NCI-H146 treated with DMSO at 0.1 percent for 48 hours (cell line): ENCODE data around the gene TET3.
A peak's percentile ranks its signal among the peaks of the same experiment; 100 is the strongest.

Source experiments
- DNase-seq: peaks from one replicate; lab custom pipeline; 2025; ENCODE audit not compliant: unreplicated experiment; lab: John Stamatoyannopoulos, UW

The TET3 gene

GRCh38 chr2:74004212-74005182 lies 19.8 kb downstream of the TET3 start:
- DNase-seq, result no peak

DNA sequence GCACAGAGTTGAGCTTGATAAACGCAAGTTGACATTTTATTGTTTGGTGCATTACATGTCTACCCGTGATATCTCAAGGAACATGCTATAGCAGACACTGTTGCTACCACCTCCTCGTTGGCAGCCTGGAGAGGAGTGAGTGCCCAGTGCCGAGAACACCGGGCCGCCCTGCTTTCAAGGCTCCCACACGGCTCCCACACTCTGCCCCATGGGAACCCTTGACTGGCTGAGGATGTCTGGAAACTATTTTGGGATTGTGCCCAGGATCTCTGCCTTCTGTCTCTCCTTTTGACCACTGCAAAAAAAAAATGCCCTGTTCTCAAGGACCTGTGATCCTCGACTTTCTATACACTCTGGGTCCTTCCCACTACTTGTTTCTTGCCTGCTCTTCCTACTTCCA lies 21.1 kb downstream of the TET3 start:
- no peak for DNase-seq

GRCh38 chr2:74006459-74006858 lies 21.7 kb downstream of the TET3 start:
- no peak for DNase-seq

DNA sequence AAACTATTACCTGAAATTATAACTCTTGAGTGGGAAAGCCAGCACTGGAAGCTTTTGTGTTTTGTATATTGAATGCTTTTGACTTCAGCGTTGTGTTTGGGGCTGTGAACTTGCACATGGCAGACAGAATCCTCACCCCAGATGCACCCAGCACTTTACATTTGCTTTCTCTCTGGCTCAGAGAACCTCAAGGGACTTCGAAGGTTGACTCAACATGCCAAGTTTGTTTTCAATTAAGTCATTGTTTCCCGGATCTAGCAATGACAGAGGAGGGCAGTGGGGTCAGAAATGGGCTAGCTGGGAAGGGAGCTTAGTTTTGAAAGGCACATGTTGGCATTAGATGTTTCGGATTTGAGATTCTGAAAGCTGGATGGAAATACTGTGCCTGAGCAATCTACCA lies 22.4 kb downstream of the TET3 start:
- no peak for DNase-seq

DNA sequence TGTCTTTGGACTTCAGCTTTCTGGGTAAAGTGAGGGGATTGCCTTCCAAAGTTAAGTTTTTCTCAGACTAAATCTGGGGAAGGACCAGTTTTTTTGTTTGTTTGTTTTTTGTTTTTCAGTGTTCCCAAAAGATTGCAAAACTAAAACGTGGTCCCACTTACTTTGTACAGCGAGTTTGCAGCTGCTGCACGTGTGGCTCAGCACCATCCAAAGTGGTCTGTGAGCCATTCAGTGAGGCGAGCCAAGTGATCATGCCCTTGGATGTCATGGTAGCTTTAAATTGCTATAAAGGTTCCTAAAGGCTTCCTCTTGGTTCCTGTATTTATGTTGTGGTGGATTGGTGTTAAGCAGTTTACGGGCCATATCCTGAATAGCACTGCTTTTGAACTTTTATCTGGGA lies 23.0 kb downstream of the TET3 start:
- no peak for DNase-seq

DNA sequence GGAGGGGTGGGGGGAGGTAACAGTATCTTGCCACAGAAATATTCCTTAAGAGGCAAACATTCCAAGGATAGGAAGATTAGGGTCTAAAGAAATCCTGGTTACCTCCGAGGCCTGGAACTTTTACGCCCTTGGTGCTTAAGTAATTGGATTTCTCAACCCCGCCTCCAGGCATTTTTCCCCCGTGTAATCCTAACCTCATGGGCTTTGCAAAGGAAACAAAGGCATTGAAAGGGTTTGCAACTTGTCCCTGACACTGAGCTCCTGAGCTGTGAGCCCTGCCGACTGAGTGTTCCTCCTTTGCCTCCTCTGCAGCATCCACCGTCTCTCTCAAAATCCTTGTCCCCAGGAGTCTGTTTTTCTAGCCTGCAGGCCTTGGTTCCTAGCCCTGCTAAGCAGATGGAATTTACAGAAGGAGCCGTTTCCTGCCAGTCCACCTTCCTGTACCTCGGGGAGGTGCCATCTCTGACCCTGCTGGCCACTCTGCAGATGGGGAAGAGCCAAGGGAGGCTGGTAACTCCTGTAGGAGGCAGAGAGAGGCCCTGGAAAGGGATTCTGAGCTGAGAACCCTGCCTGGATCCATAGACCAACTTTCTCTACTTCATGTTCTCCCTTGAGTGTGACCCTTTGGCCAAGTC lies 24.2 kb downstream of the TET3 start:
- DNase-seq, result no peak

- no peak for DNase-seq
Measured at GRCh38 chr2:74009577-74009976, 24.9 kb downstream of the TET3 start.

DNA sequence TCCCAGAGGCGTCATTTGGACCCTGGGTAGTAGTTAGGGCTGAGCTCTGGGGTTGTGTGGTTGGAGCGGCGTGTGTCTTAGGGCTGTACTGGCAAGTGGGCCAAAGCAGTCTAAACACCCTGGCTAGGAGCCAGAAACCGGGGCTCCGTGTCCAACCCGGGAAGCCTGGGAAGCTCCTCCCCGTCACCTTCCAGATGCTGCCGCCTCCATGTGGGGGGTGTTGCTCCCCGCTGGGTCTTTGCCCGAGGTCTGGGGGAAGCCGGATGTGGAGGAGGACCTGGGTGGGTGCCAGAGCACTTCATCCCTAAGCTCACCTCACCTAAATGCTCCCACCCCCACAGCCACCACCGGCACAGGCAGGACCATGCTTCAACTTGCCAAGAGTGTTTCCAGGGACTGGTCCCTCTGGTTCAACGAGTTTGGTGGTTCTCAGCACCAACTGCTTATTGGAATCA lies 25.4 kb downstream of the TET3 start:
- peak; percentile 16 for DNase-seq

- no peak for DNase-seq
Measured at GRCh38 chr2:74011246-74011645, 26.5 kb downstream of the TET3 start.

GRCh38 chr2:74014813-74015212 lies 30.1 kb downstream of the TET3 start:
- no peak for DNase-seq

DNA sequence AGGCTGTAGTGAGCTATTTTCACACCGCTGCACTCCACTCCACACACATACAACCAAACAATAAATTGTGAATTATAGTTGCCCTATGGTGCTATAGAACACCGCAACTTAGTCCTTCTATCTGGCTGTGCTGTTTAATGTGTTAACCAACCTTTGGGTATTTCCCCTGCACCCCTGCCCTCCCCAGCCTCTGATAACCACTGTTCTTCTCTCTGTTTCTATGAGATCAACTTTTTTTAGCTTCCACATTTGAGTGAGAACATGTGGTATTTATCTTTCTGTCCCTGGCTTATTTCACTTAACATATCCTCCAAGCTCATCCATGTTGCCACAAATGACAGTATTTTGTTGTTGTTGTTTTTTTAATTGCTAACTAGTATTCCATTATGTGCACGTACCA lies 32.5 kb downstream of the TET3 start:
- no peak for DNase-seq

GRCh38 chr2:74019516-74019915 lies 34.8 kb downstream of the TET3 start:
- no peak for DNase-seq

GRCh38 chr2:74020702-74021406 lies 36.1 kb downstream of the TET3 start:
- no peak for DNase-seq

DNA sequence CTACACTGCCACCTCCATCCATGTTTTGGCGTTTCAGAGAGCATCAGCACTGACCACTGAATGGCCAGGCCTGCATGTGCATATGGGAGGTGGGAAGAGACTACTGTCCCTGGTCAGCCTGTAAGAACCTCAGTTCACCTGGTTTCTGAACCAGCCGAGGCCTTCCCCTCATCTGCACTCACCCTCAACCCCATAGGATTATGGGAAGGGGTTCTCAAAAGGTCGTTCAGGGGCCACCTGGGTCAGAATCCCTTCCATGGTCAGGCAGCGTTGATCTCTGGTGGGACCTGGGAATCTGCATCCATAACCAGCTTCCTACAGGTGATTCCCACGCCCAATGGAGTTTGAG lies 36.7 kb downstream of the TET3 start:
- no peak for DNase-seq

DNA sequence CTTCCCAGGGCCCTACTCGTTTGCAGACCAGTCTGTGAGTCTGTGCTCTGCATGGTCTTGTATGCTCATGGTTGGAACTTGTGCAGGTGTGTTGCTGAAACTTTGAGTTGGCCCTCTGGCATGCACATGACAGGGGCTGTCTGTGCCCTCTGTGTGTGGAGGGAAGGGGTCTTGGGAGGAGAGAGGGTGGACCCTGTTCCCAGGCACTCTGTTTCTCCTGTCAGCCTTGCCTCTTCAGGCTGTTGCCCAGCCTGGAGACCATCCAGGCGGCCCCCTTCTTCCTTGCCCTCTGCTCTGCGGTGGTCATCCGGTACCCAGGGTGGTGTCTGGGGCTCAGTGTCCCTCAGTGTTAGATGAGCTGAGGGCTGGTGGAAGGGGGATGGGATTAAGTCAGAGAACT lies 39.5 kb downstream of the TET3 start:
- no peak for DNase-seq

DNA sequence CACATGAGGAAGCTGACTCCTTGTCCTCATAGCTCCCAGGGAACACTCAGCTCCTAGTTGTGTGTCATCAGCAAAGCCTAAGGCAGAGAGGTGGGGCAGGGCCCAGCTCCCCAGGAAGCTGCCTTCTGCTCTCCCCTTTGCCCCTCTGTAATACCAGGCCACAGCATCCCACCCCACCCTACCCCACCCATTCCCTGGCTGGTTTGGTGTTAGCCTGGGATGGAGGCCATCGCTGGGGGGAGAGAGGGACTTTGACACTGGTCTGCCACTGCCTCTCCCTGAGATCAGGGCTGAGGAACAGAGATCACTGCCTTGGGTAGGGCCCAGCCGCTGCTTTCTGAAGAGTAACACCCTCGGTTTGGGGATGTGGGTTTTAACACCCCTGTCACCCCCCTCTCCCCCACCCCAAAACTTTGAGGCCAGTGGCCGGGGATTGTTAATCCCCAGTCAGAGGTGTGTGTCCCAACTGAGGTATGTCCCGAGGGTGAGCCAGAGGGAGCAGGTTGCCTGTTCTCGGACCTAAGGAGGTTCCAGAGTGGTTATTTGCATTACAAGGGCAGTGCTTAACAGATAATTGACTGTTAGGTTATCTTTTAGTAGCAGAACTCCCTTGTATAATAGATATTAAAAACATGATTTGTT lies 41.4 kb downstream of the TET3 start:
- no peak for DNase-seq

DNA sequence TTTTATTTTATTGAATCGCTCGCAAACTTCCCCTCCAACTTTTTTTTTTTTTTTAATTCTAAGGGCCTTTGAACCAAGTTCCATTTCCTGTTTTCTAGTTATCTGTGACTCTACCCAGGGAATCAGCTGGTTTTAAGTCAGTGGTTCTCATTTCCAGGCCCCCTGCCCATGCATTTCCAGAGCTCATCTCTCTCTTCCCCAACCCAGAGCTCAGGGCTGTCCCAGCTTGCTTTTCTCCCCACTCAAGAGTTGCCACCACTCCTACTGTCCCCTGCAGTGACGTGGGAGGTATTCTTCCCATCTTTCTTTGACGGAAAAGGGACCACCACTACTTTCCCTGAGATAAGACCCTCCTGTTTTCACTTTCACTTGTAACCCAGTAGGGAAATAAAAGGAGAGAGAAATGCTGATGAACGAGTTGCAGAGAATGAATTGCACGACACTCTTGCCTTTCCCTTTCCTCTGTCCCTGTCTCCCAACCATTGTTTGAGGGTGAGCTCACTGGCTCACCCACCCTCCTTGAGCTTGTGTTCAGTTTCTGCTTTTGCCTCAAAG lies 42.1 kb downstream of the TET3 start:
- DNase-seq, result no peak

DNA sequence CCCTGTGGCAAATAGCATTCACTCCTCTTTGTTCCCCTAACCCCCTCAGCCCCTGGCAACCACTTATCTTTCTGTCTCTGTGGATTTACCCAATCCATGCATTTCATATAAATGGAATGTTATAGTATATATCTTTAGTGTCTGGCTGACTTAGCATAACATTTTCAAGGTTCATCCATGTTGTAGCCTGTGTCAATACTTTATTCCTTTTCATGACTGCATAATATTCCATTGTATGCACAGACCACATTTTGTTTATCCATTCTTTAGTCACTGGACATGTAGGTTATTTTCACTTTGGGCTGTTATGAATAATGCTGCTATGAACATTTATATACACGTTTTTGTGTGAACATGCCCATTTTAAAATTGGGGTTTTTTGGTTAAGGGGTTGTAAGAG lies 42.8 kb downstream of the TET3 start:
- no peak for DNase-seq

DNA sequence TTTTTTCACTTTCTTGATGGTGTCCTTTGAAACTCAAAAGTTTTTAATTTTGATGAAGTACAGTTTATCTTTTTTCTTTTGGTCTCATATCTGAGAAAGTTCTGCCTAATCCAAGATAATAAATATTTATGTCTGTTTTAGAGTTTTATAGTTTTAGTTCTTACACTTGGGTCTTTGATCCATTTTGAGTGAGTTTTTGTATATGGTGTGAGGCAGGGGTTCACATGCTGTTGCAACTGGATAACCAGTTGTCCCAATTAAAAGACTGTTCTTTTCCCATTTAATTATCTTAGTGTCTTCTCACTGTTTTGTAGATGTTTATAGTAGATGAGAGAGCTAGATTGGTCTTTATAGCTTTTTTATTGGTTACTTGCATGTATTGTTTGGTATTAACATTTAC lies 43.6 kb downstream of the TET3 start:
- DNase-seq, result no peak

GRCh38 chr2:74028741-74029140 lies 44.0 kb downstream of the TET3 start:
- no peak for DNase-seq
